ENCODE data around the gene TNN.

The TNN gene

DNA sequence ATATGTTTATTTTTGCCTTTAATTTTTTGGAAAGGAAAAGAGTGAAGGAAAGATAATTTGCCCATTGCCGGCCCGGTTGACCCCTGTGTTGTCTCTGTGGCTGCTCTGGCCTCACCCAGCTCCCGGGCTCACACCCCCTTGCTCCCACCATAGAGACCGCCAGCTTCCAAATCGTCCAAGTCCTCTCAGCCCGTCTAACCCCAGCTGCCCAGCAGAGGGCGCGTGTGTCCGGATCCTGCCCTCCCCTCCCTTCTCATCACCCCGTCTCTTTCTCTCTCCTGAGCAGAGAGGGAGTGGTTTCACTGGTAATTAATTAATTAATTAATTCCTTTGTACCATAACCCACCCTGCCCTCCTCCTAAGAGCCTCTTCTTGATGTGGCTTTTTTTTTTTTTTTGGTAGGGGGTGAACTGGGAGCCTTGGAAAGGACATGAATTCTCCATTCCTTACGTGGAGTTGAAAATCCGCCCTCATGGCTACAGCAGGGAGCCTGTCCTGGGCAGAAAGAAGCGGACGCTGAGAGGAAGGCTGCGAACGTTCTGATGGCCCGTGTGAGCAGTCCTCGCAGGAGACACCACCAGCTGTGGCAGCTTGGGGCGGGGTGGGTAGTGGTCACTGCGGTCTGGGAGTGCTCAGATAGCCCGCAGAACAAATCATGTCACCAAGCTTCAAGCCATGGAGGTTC lies 79.0 kb downstream of the TNN start:
- no peak for DNase-seq (ENCODE audit: low read depth)

DNA sequence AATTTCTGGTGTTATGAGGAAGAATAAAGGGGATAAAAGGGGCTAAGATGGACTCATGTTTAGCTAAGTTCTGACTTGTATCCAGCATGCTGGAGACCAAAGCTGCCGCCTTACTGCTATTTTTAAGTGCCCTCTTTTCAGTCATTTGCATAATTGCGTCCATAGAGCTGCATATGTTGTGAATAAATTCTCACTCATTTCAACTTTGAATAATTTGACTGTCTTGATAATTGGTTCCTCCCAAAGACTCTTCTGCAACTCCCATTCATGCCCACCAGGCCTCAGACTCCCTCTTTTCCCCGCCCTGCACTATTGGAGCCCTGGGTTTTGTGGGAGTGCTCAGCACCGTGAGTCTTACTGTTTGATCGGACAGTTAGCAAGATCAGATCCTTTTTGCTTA lies 79.9 kb downstream of the TNN start:
- DNase-seq (ENCODE audit: low read depth): no peak

DNA sequence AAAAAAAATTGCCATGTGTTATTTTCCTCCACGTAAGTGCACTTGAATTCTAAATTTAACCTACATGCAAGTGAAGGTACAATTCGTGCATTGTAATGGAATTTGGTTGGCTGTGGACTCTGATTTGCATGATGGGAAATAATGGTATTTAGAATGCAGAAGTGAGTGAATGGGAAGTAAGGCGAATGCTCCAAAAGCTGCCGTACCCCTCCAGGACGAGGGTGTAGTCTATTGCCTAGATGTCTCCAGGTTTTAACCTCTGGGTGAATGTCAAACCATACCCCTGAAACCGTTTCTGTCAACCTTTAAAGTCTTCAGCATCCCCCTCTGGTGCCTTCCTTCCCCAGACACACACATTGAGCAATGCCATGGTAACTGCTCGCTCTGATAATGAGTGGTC lies 80.4 kb downstream of the TNN start:
- no peak for DNase-seq (ENCODE audit: low read depth)

DNA sequence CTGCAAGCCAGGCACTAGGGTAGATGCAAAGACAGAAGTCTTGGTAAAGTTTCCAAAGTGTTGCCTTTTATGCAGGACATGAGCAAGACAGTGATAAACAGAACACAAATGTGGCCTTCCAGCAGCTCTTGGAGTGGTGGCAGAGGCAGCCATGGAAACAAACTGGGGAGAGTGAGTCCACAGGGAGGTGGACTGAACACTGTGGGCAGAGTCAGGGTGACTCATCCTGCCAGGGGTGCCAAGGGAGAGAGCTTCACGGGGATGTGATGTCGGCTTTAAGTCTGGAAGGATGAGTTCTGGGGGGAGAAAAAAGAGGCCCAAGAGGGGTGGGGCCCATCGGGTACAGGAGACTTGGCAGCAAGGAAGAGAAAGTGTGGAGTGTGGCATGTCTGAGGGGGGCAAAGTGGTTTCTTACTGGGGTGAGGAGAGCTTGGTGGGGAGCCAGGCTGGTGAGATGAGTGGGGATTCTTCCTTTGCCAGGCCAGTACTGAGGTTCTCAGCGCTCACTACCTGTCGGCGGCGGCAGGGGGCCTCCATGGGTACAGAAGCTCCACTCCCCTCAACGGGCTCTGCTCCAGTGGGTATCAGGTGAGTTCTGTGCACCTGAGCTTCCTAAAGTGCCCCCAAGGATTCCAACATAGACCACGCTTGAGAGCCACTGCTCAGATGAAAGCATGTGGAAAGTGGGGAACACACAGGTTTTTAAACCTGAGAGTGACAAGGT lies 83.1 kb downstream of the TNN start:
- no peak for DNase-seq (ENCODE audit: low read depth)

DNA sequence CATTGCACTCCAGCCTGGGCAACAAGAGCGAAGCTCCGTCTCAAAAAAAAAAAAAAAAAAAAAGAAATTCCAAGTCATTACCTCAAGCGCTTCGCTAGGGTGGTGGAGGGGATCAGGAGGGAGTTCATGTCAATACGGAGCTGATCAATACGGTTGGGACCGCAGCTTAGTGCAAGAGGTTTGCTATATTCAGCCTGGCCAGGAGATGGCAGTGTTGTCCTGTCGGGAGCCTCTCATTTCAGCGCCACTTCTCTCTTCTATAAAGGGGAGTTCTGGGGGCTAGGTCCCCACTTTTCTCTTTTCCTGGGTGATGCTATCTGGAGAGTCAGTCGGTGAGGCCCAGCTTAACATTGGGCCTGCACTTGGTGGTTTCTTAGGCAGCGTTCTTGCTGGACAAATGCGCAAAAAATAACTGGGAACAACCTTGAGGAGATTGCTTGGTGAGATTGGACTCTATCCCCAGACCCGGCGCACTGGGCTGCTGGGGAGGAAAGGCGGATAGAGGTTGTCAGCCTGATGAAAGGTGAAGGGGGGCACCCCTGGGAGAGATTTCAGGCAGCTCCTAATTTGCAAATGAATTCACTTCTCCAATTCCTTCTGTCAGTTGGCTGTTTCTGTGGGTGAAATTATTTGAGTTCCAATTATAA lies 84.5 kb downstream of the TNN start:
- no peak for DNase-seq (ENCODE audit: low read depth)

DNA sequence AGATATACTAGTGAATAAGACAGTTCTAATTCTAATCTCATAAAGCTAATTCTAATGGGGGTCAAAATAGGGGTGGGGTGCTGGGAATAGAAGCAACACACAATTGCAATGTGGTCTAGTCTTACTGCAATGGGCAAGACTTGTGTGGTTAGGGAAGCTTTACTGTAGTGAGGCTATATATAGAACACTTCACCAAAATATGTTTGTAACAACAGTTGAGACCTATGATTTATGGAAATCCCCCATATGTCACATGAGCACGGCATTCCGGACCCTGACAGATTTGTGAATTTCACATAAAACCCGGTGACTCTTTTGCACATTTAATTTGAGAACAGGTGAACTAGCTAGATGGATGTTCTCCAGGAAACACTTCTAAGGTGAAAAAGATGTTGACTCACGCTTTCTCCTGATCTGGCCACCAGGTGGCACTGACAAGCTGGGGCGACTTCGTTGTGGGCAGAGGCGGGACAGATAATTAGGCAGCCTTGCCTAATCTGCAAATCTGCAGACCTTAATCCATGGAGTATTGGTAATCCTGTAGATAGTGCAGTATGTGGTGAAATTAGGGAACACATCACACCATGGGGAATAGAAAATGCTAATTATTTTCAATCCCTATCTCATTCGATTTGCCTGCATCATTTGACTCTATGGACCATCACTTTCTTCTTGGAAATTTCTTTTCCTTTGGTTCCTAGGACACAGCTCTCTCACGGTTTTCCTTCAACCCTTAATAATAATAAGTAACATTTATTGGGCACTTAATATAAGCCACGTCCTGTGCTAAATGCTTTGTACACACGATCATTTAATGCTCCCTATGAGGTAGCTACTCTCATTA lies 87.2 kb downstream of the TNN start:
- DNase-seq (ENCODE audit: low read depth): no peak

DNA sequence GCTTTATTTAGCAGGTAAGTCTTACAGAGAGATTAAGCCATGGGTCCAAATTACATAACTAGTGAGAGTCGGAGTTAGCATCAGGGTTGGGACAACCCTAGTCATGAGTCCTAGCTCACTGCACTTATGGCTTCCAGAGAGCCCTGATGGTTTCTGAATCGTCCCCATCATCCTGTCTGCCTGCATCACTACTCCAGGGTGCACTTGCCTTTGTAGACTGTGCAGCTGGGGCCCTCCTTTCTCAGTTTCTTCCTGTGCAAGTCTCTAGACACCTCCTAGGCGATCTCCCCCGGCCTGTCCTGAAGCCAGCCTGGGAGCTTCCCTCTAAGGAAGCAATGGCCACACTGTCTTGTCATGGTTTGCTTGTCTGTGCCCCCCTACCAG lies 87.8 kb downstream of the TNN start:
- DNase-seq (ENCODE audit: low read depth): no peak

DNA sequence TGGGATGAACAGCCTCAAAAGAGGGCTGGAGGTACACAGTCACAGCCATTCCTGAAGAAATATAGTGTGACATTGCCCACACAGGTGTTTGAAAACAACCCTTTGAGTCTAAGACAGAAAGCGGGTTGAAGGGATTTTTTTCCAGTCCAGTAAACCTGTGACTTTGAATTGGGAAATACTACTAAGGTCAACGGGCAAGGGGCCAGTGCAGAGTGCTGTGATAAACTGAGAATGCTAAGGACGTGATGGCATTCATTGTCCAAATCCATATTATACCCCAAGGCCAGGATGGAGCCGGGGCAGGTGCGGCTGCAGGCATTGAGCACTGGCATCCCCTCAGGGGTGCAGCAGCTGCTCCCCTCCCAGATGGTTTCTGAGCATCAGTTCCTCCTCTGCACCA lies 88.3 kb downstream of the TNN start:
- no peak for DNase-seq (ENCODE audit: low read depth)

DNA sequence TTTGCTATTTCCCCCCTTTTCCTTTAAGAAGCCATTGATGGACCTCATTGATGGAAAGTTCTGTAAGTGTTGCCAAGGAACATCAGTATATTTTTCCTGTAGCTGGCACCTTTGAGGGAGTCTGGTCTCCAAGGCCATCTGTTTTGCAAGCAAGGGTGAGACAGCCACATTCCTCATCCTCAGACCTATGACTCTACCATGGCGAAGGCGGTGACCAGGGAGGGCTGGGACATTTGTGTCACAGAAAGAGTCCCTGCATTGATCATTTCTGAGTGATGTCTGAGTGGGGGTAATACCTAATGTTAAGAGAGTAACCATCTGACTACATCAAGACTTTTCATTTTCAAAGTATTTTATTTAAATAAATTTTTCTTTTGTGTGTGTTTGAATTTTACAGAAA lies 89.6 kb downstream of the TNN start:
- no peak for DNase-seq (ENCODE audit: low read depth)

DNA sequence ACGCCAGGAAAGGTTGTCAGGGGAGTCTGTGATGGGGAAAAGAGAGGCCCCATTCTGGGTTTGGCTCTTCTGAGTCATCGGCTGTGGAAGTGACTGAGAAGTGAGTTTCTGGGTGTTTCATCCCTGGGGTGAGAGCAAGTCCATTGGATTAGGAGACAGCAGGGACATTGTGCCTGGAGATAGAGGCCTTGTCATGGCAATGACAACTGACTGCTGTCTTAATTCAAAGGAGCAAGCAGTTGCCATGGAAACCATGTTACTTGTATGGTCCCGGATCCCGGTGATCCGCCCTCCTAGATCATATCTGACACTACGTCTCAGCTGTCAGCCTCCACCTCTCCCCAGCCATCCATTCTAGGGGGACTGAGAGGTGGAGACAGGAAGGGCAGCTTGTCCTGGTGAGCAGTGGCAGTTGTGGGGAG lies 90.5 kb downstream of the TNN start:
- no peak for DNase-seq (ENCODE audit: low read depth)

DNA sequence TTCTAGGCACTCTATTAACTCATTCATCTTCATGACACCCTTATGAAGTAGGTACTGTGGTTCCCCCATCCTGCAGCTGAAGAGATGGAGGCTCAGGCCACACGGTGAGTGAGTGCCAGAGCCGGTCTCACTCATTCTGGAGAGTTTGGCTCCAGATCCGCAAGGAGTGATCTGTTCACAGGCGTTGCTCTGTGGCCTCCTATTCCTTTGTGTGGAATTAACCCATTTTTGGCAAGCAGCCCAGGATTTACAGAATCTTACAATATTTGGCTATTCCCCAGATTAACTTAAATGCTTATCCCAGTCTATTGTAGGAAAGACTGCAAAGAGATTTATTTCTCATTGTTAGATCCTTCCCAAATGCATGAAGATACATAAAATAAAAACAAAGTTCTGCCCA lies 95.3 kb downstream of the TNN start:
- no peak for DNase-seq (ENCODE audit: low read depth)

DNA sequence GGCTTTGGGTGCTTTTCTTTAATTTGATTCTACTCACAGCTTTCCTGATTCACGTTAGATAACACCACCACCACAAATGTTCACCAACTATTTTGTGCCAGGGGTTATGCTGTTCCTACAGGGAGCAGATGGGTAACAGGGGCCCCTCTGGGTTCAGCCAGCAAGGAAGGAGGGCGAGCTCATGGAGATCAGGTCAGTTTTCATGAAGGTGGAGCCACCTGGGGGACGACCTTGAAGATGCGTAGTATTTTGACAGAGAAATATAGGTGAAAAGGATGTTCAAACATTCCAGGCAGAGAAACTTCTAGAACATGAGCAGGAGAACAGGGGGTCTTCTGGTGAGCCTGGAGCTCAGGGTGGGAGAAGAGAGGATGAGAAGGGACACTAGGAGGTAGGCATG lies 96.1 kb downstream of the TNN start:
- DNase-seq (ENCODE audit: low read depth): no peak

DNA sequence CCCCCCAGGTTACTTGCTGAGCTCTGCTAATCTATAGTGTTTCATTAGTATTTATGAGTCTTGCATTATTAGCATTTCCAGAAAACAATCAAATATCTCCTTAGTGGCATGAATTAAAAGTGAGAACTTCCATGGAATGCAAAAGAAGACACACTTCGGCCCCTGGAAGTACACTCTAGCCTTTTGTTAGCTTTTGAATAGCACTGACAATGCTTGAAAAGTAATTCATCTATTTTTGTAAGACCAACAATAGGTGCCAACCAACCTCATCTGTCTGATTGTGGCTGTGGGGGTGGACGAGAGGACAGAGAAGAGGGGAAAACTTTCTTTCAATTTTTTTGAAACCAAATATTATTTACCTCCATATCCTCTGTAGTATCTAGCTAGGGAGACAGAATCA lies 97.1 kb downstream of the TNN start:
- DNase-seq (ENCODE audit: low read depth): no peak

DNA sequence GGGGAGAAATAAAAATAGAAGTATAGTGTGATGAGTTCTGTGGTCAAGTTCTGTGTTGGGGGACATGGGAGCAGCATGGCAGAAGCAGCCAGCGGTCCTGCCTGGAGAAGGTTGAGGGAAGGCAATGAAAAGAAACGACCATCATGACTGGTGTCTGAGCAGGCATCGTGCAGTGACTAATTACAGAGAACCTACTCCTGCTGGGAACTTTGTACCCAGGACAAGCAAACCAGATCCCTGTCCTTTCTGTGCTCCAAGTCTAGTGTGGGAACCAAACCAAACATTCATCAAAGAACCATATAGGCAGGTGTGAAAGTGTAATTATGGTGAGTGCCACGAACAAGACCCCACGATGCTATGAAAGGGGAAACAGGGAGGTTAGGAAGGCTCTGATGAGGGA lies 99.1 kb downstream of the TNN start:
- DNase-seq (ENCODE audit: low read depth): no peak

DNA sequence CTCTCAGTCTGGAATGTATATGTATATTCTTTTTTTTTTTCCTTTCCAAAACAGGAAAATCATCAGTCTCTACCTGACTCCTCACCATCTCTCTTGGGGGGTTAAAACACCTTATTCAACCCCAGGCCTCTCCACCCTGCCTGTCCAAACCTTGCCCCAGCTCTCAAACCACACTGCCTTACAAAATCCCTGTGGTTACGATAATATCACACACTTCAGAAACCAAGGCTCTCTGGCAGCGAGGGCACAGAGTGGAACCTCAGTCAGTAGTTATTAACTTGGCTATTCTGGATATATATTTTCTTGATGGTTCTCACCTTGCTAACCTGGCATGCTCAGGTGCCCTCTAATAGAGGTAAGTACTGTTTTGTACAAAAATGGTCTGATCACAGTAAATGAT lies 100.2 kb downstream of the TNN start:
- DNase-seq (ENCODE audit: low read depth): no peak

DNA sequence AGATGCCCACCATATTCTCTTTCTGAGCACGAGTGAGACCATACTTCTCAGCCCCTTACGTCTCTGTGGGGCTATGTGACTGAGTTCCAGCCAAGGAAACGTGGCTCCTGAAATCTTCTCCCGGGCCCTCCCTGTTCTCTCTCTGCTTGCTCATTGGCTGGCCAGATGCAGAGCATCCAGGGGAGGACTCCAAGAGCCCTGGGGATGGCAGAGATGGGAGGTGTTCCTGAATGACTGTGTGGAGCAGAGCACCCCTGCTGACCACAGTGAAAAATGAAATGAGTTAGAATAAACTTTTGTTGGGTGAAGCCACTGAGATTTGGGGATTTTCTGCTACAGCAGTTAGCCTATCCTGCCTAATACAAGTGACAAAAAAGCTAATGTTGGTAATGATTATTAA lies 101.1 kb downstream of the TNN start:
- no peak for DNase-seq (ENCODE audit: low read depth)

DNA sequence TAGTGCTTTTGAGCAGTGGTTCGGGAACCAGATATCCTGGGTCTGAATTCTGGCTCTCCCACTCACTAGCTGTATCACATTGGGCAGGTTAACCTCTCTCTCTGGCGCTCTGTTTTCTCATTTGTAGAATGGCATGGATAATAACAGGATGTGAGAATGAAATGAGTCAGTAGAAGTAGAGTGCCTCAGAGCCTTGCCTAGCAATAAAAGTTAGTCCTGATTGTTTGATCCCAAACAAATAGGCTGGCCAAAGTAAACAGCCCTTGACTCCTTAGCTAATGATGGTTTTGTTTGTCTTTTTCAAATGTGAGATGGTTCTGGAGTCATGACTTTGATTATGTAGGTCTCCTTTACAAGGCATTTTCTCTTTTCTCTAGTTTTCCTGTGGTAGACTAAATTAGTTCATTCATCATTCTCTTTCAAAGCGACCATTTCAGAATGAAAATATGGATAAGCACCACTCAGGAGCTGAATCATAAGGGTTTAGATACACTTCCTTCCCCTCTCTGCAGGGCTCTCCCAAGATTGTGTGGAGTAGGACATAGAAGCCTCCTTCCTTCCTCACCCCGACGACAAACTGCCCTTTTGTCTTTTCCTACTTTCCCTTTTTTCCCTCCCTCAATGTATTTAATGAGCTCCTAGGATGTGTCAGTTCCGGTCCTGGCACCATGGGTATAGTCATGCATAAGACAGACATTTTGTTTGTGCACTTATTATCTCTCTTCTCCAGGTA lies 101.8 kb downstream of the TNN start:
- DNase-seq (ENCODE audit: low read depth): no peak

DNA sequence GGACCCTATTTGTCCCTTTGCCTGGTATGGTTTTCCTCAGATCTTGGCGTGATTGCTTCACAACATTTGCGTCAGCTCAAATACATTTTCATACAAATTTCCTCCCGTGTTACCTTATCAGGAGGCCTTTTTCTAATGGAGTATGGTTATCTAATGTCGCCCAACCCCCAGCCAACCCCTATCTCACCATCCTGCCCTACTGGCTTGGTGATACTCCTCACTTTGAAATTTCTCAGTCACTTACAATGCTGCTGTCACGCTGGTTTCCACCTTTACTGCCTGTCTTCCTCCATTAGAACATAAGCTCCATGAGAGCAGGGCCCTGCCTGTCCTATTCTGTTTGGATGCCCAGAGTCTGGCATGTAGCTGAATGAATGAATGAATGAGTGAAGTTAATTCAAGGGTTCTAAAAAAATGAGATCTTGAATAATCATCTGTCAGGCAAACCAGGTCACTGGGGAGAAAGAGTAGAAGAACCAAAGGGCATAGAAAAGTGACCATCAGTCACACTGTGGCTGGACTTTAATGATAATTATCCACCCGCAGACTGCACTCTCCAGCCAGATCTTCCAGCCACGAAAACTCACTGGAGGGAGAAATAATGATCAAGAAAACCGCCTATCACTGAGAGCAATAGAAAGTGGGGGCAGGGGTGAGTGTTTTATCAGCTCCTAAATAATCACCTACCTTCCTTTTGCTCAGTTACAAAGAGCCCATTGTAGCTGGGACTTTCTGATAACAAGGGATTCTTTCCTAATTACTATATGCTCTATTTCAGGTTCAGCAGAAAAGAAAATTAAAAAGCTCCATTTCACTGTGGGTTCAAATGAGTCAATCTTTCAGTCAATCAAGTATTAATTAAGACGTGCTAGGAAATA lies 103.6 kb downstream of the TNN start:
- no peak for DNase-seq (ENCODE audit: low read depth)

DNA sequence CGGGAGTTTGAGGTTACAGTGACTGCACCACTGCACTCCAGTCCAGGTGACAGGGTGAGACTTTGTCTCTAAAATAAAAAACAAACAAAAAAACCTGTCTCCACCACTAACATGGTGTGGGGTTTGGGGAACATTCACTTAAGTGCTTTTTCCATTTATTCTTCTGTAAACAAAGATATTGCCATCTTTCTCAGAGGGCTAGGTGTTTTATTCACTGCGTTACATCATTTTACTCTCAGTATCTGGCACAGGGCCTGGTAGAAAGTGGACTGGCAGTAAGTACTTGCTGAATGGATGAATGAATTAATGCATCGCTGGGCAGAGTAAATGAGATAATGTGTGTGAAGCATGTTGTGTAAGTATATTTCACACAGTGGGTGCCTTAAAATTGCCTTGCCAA lies 104.9 kb downstream of the TNN start:
- no peak for DNase-seq (ENCODE audit: low read depth)

DNA sequence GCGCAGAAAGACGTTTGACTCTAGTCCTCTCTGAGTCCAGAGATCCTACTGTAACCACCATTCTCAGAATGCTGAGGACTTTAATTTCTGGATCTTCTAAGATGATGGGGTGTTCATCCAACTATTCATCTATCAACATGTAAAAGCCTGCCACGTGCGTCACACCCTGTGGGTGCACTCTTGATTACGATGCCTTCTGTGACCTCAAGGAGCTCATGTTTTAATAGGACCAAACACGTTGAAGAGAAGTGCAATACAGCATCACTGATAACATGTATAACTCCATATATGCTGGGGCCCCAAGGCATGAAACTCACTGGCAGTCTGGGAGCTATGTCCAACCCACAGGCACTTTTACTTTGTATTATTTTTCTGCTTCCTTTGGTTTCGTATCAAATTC lies 105.9 kb downstream of the TNN start:
- DNase-seq (ENCODE audit: low read depth): no peak

Measured in GM04504 (cell line).